Stimulated activated CD8-positive, alpha-beta memory T cell treated with anti-CD3 and anti-CD28 coated beads, Interleukin-7, amount 100 ng/mL, for 24 hours (primary cell): ENCODE measurements around the gene WIF1.

Source experiments
- DNase-seq: peaks from one replicate; pipeline ENCODE4 v3.0.0-alpha.2; 2020; ENCODE audit warnings: low read depth

Gene WIF1

DNA sequence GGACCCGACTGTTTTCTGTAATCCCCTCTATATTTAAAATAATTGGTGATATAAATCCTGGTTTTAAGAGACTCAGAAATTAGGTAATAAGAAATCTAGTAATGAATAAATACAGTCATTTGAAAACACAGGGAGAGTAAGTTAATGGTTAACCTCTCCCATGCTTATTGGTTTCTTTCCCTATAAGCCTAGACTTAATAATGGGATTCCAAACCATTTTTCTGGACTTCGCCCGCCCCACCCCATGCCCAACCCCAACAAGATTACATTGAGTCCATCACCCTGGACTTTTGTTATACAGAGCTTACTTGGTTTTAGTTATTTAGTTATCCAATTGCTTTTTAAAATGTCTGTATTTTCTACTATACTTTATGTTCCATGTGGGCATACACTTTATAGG lies 98.7 kb downstream of the WIF1 start:
- DNase-seq, result no peak

DNA sequence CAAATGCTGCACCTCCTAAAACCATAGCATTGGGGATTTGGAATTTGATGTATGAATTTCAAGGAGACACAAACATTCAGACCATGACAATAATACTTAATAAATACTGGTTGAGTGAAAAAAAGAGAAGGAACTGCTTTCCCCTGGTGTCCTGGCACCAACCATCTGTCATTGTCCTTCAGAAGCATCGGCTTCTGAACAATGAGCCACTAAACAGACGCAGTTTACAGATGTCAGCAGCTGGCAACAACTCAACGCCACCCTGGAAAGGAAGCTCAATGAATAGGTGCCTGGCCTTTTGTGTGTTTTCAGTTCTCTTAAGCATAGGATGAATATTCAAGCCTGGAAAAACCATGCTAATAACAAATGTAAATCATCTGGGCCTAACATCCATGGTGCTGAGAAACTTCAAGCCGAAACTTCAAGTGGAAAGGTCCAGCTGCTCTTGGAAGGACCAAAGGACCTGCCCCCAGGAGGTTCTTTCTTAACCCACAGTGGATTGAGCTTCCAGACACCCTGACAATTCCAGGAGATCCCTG lies 101.3 kb downstream of the WIF1 start:
- DNase-seq, result no peak

DNA sequence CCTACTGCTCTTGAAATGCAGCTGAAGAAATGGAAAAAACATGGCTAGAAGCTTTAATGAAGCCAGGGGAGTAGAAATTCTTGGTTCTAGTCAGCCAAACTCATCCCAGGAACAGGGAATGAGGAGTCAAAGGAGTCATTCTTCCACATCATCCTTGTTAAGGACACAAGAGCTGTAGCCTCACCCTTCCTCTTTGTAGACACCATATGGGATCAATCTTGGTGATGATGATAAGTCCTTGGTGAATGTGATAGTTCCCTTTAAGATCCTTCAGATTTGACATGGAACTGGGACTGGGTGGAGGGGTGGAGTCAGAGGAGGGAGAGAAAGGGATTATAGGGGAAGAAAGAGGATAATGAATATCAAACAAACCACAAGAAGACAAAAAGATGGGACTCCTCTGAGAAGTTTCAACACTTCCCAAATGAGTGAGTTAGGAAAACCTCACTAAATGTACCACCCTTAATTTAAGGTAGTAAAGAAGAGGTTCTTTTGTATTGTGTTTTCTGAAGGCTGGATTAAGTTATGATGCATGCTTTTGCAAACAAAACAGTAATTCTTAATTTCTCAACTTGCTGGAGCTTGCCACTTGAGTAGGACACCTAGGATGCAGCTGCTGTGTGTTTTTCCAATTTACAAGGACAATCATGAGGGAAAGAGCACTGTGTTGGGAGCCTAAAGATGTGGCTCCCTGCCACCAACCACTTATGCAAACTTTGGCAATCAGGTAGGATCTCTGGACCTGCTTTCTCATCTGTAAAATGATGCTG lies 104.0 kb downstream of the WIF1 start:
- no peak for DNase-seq

DNA sequence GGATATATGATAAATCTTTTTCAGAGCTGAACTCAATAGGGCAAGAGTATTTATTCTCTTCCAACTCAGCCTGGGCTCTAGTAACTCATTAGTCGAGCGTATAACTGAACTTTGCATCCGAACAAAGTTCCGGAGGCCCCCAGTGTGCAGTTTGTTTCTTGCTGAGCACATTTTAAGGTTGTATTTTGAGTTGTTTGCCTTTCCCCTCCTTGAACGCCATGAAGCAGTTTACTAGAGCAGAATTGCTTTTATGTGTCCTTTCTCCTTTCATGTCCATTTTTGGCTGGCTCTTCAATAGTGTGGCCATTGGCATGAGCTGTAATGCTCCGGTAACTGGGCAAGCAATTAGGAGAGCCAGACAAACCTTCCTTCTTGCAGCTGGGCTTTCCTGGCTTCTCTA lies 105.3 kb downstream of the WIF1 start:
- DNase-seq, result no peak

DNA sequence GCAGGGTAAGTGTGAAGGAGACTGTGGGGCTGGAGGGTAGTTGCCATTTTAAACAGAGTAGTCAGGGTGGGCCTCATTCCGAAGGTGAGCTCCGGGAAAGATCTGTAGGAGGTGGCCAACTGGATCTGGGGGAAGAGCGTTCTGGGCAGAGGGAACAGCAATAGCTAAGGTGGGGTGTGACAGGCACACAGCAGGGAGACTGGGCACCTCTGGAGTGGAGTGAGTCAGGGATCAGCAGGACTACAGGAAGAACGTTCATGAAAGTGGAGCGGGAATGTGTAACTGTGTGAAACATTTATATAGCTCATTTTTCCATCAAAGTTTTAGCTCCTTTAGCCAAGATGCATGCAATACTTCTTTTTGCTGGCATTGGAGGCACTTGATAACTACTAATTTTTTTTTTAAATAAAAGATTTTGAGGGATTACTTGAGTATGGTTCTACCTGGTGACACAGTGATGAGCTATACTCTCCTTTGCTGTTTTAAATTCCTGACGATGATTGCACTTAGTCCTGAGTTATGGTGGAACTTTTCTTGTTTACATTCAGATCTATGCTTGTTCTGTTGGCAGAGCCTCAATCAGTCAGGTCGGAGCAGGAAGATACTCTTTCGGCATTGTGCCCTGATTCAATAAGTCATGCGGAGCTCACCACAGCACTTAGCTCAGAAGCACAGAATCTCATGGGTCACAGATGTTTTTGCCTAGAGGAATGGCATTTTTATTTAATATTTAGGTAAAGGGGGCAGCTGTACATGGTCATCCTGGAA lies 106.4 kb downstream of the WIF1 start:
- no peak for DNase-seq

DNA sequence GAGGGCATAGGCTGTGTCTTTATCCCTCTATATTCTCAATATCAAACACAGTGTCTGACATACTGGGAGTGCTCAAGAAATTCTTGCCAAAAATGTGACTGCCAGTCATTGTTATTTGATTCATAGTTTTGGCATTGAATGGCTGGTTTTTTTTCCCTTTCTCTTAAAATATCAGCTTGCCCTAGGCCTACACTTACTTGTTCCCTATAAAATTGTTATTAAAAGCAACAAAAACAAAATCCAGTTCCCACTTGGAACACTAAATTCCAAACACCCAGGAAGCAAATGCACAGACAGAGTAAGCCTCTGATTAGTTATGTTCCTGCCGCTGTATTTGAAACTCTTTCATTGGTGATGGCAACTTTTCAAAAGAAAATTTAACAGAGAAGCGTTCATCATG lies 110.7 kb downstream of the WIF1 start:
- no peak for DNase-seq

DNA sequence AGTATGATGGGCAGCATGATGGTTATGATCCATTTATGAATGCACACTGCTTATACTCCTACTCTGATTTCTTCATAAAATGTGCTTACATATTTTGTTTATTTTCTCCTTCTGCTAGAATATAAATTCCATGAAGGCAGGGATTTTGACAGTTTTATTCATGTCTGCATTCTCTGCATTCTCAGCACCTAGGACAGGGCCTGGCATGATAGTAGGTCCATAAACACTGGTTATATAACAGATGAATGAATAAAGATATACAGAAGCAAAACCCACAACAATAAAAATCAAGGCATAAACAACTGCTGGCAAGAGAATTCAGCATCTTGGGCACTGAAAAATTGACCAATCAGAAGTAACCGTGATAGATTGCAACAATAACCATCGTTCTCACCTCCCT lies 115.4 kb downstream of the WIF1 start:
- no peak for DNase-seq

DNA sequence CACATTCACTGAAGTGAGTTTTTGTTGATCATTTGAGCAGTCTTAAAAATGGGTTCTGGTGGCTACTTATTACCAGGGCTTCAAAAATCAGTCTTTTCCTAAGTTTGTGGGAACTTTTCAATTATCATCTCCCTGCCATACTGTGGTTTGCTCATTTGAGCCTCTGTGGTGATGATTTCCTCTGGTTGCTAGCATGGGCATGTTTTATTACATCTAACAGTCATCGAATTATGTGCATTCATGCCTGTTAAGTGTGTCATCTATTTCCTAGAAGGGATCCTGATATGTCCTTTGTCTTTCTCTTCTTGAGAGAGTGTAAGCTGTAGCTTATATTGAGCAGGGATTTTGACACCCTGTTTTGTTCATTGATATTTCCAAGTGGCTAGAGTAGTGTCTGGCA lies 116.8 kb downstream of the WIF1 start:
- no peak for DNase-seq
